Skeletal muscle tissue (tissue), 4 donors: ENCODE measurements around the gene TTC24. TPM values are rescaled to one million over a fixed set of nuclear protein-coding genes. Genes with fewer than 3 reads are reported as not detected.
"Not testable (repeated sequence)": the region's sequence is repeated elsewhere in the genome, so short reads cannot be mapped to it uniquely, and the experiment has no call there.

Experiments
- H3K27ac ChIP-seq: one replicate; pipeline ENCODE4 v1.7.0; 2013; ENCODE audit warnings: mild to moderate bottlenecking, low read depth, low read length, inconsistent platforms
- H3K27me3 ChIP-seq, 3 donors: one replicate each; pipeline ENCODE4 v1.7.0; 2013; ENCODE audit warnings: low read length in 3 of 3; ENCODE audit not compliant: control insufficient read depth in 3 of 3, insufficient read depth in 3 of 3
- H3K36me3 ChIP-seq, 3 donors: one replicate each; pipeline ENCODE4 v1.7.0; 2013; ENCODE audit warnings: low read length in 3 of 3; ENCODE audit not compliant: control insufficient read depth in 3 of 3, insufficient read depth in 3 of 3
- H3K4me1 ChIP-seq, 3 donors: one replicate each; pipeline ENCODE4 v1.7.0; 2013; ENCODE audit warnings: low read length in 3 of 3, mild to moderate bottlenecking in 3 of 3; ENCODE audit not compliant: control insufficient read depth in 3 of 3, insufficient read depth in 3 of 3
- H3K4me3 ChIP-seq, 3 donors: one replicate each; pipeline ENCODE4 v1.7.0; 2013; ENCODE audit warnings: low read length in 3 of 3
- H3K9ac ChIP-seq, 3 donors: one replicate each; pipeline ENCODE4 v1.7.0; 2013; ENCODE audit warnings: low read length in 3 of 3, mild to moderate bottlenecking in 3 of 3, moderate library complexity in 2 of 3, low read depth in 1 of 3
- H3K9me3 ChIP-seq, 3 donors: one replicate each; pipeline ENCODE4 v1.7.0; 2013; ENCODE audit warnings: low read length in 3 of 3; ENCODE audit not compliant: control insufficient read depth in 3 of 3
- total RNA-seq: library from RNA; depleted of rRNA; stranded (reverse); fragments of >200 nt; gene quantifications from one replicate; pipeline ENCODE4 v1.2.3, GENCODE V29; 2014
- donor health status: Osteomylitis.

The TTC24 gene
- total RNA-seq, 1 donor from 2014 or later: not detected

- peaks cover 16 to 20% (median 18%) of the 10 kb centered on the region in 3 donors for H3K4me1 ChIP-seq
- no peak overlapping the region for H3K9ac ChIP-seq
- H3K4me3 ChIP-seq: no peak overlapping the region
- H3K27me3 ChIP-seq: peaks cover 43 to 48% (median 47%) of the 10 kb centered on the region in 3 donors
- H3K36me3 ChIP-seq: no peaks in the 10 kb centered on the region
- no peak overlapping the region for H3K27ac ChIP-seq
- no peaks in the 10 kb centered on the region for H3K9me3 ChIP-seq
Observed at GRCh38 chr1:156627313-156627880, 47.9 kb downstream of the TTC24 start.

- Histone ChIP-seq H3K4me1 (peaks cover 7 to 8% (median 7%) of the 10 kb centered on the region in 3 donors), H3K9ac (no peak overlapping the region), H3K9me3 (no peaks in the 10 kb centered on the region), H3K27me3 (peaks cover 29 to 41% (median 40%) of the 10 kb centered on the region in 3 donors), H3K36me3 (no peaks in the 10 kb centered on the region), H3K27ac (no peak overlapping the region), H3K4me3 (no peak overlapping the region)
Observed at GRCh38 chr1:156629823-156630449, 50.4 kb downstream of the TTC24 start.

GRCh38 chr1:156631152-156631551 lies 51.6 kb downstream of the TTC24 start:
- not testable (repeated sequence) for H3K4me3 ChIP-seq, H3K36me3 ChIP-seq, H3K9me3 ChIP-seq, H3K27ac ChIP-seq, H3K9ac ChIP-seq, H3K4me1 ChIP-seq
- H3K27me3 ChIP-seq: peaks cover 18 to 36% (median 28%) of the 10 kb centered on the region in 3 donors

GRCh38 chr1:156632355-156632754 lies 52.8 kb downstream of the TTC24 start:
- H3K4me1 ChIP-seq: no peaks in the 10 kb centered on the region
- peaks cover 12 to 35% (median 22%) of the 10 kb centered on the region in 3 donors for H3K27me3 ChIP-seq
- no peaks in the 10 kb centered on the region for H3K36me3 ChIP-seq
- H3K9ac ChIP-seq: no peak overlapping the region
- no peak overlapping the region for H3K27ac ChIP-seq
- H3K4me3 ChIP-seq: no peak overlapping the region
- H3K9me3 ChIP-seq: no peaks in the 10 kb centered on the region

Other genes starting within 250 kb of the TTC24 start
- gene CCT3, start 241.4 kb upstream of the TTC24 start, total RNA-seq: 293 TPM
- gene TSACC, start 241.2 kb upstream of the TTC24 start, total RNA-seq: 2.1 TPM
- not detected for gene RHBG, start 210.5 kb upstream of the TTC24 start, total RNA-seq
- 7.8 TPM for gene MEF2D, start 78.9 kb upstream of the TTC24 start, total RNA-seq
- gene IQGAP3, start 7.2 kb upstream of the TTC24 start, total RNA-seq: 3.7 TPM
- 27.1 TPM for gene NAXE, start 12.1 kb downstream of the TTC24 start, total RNA-seq
- gene GPATCH4, start 21.8 kb downstream of the TTC24 start, total RNA-seq: 10.4 TPM
- 0.52 TPM for gene HAPLN2, start 39.7 kb downstream of the TTC24 start, total RNA-seq
- under 0.01 TPM for gene BCAN, start 62.4 kb downstream of the TTC24 start, total RNA-seq
- gene NES, start 97.7 kb downstream of the TTC24 start, total RNA-seq: 494 TPM
- gene CRABP2, start 125.9 kb downstream of the TTC24 start, total RNA-seq: 57.4 TPM
- gene METTL25B, start 148.7 kb downstream of the TTC24 start, total RNA-seq: 4.2 TPM
- 5.2 TPM for gene ISG20L2, start 149.0 kb downstream of the TTC24 start, total RNA-seq
- gene MRPL24, start 161.4 kb downstream of the TTC24 start, total RNA-seq: 36.5 TPM
- 61.6 TPM for gene HDGF, start 172.0 kb downstream of the TTC24 start, total RNA-seq
- 9.9 TPM for gene PRCC, start 187.8 kb downstream of the TTC24 start, total RNA-seq
- not detected for gene SH2D2A, start 237.1 kb downstream of the TTC24 start, total RNA-seq